Measurements from ENCODE around the gene HDAC3. TPM values are rescaled to one million over a fixed set of nuclear protein-coding genes. Genes with fewer than 3 reads are reported as not detected.

Gene HDAC3
- total RNA-seq, 2 donors from 2014 or later = 21.0 to 22.2 TPM

- no peak for DNase-seq (ENCODE audit: low spot score)
- no peak for TF ChIP-seq CTCF (IDR thresholded peaks at IDR 0.05)
- no peaks in the 10 kb centered on the region for H3K9me3 ChIP-seq
These were observed 13.5 kb downstream of the HDAC3 start for GRCh38 chr5:141623186-141623585.

GRCh38 chr5:141618804-141619554 lies 17.7 kb downstream of the HDAC3 start, which contains the start of gene DIAPH1:
DIAPH1 (minus strand) TSS chr5:141619000; CDS start chr5:141618914, 86 bp downstream.
- peak; percentile 98 for DNase-seq (ENCODE audit: low spot score)
- H3K36me3 ChIP-seq = peaks cover 37% of the 10 kb centered on the region
- H3K9me3 ChIP-seq = no peaks in the 10 kb centered on the region
- peak within 1 kb of the TSS; percentile 87 to 90 for H3K4me3 ChIP-seq
- peak; percentile 97 to 100 for TF ChIP-seq CTCF (IDR thresholded peaks at IDR 0.05)
- peaks cover 0 to 31% of the 10 kb centered on the region in 2 donors for H3K4me1 ChIP-seq
- peak within 1 kb of the TSS; percentile 95 to 97 for H3K27ac ChIP-seq
- H3K27me3 ChIP-seq = no peaks in the 10 kb centered on the region

More at GRCh38 chr5:141623186-141623585, 13.5 kb downstream of the HDAC3 start:
- Histone ChIP-seq H3K27ac (no peak overlapping the region), H3K4me3 (no peak overlapping the region), H3K4me1 (peaks cover 0 to 6% of the 10 kb centered on the region in 2 donors), H3K36me3 (peaks cover 72% of the 10 kb centered on the region), H3K27me3 (no peaks in the 10 kb centered on the region)

- Histone ChIP-seq H3K27ac (peak overlapping the region; percentile 95 to 97), H3K27me3 (no peaks in the 10 kb centered on the region), H3K9me3 (no peaks in the 10 kb centered on the region), H3K4me1 (peaks cover 0 to 32% of the 10 kb centered on the region in 2 donors), H3K36me3 (peaks cover 29% of the 10 kb centered on the region), H3K4me3 (peak overlapping the region; percentile 87 to 90)
- no peak for TF ChIP-seq CTCF (IDR thresholded peaks at IDR 0.05)
- DNase-seq (ENCODE audit: low spot score) = no peak
These were observed 18.4 kb downstream of the HDAC3 start for GRCh38 chr5:141618030-141618803.

GRCh38 chr5:141617682-141618029 lies 19.0 kb downstream of the HDAC3 start:
- TF ChIP-seq CTCF (IDR thresholded peaks at IDR 0.05) = no peak
- no peak for DNase-seq (ENCODE audit: low spot score)
- peaks cover 0 to 37% of the 10 kb centered on the region in 2 donors for H3K4me1 ChIP-seq
- peaks cover 24% of the 10 kb centered on the region for H3K36me3 ChIP-seq
- H3K27me3 ChIP-seq = no peaks in the 10 kb centered on the region
- peak overlapping the region; percentile 87 to 90 for H3K4me3 ChIP-seq
- peak overlapping the region; percentile 95 to 97 for H3K27ac ChIP-seq
- H3K9me3 ChIP-seq = no peaks in the 10 kb centered on the region

GRCh38 chr5:141617128-141617527 lies 19.5 kb downstream of the HDAC3 start:
- Histone ChIP-seq H3K4me1 (peaks cover 0 to 37% of the 10 kb centered on the region in 2 donors), H3K27ac (peak overlapping the region; percentile 95 to 97)

More at GRCh38 chr5:141617128-141617527, 19.5 kb downstream of the HDAC3 start:
- H3K4me3 ChIP-seq = peak overlapping the region in 1 of 2 donors; percentile 3
- H3K36me3 ChIP-seq = peaks cover 19% of the 10 kb centered on the region
- DNase-seq (ENCODE audit: low spot score) = no peak
- no peak for TF ChIP-seq CTCF (IDR thresholded peaks at IDR 0.05)
- no peaks in the 10 kb centered on the region for H3K9me3 ChIP-seq
- H3K27me3 ChIP-seq = no peaks in the 10 kb centered on the region

All from right atrium auricular region (tissue), 2 donors.